T-helper 22 cell (primary cell): ENCODE results near the gene PALD1.
"Not testable (repeated sequence)": the region's sequence is repeated elsewhere in the genome, so short reads cannot be mapped to it uniquely, and the experiment has no call there.

Source experiments
- DNase-seq: peaks from one replicate; pipeline ENCODE4 v3.0.0-alpha.2; 2020; ENCODE audit warnings: low read depth

Gene PALD1

GRCh38 chr10:70482982-70483760 is 4.6 kb downstream of the PALD1 start:
- no peak for DNase-seq

GRCh38 chr10:70483872-70484271 is 5.3 kb downstream of the PALD1 start:
- DNase-seq = not testable (repeated sequence)

DNA sequence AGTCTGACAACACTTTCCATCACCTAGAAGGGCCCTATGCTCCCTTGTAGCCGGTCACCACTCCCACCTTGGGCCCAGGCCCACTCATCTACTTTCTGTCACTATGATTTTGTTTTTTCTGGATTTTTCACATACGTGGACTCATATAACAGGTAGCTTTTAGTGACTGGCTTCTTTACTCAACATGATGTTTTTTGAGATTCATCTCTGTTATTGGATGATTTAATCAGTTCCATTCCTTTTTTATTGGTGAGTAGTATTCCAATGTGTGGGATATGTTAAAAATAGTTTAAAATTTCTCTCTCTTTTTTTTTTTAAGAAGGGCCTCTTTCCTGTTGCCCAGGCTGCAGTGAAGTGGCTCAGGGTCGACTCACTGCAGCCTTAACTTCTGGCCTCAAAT is 9.3 kb downstream of the PALD1 start:
- no peak for DNase-seq

GRCh38 chr10:70490142-70490541 is 11.6 kb downstream of the PALD1 start:
- no peak for DNase-seq

- no peak for DNase-seq
Measured at GRCh38 chr10:70491614-70492013, 13.0 kb downstream of the PALD1 start.

DNA sequence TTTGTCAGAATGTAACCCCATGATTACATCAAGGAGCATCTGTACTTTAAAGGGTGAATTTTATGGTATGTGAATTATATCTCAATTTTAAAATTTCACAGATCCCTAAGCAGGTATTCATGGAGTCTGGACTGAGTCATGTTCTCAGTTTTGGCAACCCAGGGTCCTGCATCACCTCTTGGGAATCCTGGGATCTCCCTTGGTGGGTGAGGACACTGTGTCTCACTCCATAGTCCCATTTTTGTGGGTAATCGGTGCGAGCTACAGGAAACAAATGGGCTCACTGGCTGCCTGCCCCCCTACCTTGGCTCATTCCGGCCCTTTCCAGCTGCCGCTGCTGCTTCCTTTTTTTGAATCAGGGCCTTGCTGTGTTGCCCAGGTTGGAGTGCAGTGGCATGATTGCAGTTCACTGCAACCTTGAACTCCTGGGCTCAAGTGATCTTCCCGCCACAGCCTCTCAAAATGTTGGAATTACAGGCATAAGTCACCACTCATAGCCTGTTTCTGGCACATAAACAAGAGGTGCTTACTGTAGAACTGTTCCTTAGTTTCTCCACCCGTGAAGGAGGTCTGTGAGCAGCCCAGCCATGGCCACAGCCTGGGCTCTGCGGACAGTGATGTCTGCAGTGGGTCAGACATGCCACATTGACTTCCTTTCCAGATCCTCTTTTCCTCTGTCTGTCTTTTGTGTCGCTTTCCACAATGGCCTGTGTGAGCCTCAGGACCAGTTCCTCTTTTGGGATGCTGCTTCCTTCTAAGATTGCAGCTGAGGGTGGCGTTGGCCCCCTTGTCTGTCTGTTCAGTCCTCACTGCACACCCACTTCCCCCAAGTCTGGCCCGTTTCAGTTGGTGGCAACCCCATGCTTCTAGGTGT is 14.5 kb downstream of the PALD1 start:
- DNase-seq = no peak

- no peak for DNase-seq
Measured at GRCh38 chr10:70493660-70494234, 15.2 kb downstream of the PALD1 start.

DNA sequence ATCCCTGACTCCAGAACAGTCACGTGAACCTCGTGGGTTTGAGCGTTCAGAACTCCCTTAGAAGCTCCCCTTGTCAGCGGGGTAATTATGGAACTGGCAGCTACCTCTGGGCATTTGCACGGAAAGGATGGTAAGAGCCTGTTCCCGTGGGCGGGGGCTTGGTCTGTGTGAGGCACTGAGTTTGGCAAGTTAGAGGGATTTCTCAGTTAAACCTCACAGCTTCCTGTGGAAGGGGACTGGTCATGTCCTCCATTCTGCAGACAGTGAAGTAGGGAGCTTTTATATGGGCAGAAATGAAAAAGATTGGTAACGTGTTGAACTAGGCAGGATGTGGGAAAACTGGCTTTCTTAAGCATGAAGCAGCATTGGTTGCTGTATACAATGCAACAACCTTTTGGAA is 16.0 kb downstream of the PALD1 start:
- DNase-seq = no peak

GRCh38 chr10:70494966-70495365 is 16.4 kb downstream of the PALD1 start:
- DNase-seq = no peak

DNA sequence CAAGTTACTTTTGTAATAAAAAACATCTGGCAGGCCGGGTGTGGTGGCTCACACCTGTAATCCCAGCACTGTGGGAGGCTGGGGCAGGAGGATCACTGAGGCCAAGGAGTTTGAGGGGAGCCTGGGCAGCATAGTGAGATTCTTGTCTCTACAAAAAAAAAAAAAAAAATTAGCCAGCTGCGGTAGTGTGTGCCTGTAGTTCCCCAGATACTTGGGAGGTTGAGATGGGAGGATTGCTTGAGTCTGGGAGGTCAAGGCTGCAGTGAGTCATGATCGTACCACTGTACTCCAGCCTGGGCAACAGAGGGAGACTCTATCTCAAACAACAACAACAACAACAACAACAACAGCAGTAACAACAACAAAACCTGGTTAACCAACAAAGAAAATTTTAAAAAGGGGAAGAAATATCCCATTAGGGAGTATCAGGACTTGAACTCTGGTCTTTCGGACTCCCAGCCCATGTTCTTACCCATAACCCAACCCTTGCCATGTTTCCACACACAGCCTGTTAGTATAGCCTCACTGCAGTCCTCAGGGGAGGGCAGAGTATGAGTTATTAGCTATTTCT is 17.2 kb downstream of the PALD1 start:
- DNase-seq = no peak

DNA sequence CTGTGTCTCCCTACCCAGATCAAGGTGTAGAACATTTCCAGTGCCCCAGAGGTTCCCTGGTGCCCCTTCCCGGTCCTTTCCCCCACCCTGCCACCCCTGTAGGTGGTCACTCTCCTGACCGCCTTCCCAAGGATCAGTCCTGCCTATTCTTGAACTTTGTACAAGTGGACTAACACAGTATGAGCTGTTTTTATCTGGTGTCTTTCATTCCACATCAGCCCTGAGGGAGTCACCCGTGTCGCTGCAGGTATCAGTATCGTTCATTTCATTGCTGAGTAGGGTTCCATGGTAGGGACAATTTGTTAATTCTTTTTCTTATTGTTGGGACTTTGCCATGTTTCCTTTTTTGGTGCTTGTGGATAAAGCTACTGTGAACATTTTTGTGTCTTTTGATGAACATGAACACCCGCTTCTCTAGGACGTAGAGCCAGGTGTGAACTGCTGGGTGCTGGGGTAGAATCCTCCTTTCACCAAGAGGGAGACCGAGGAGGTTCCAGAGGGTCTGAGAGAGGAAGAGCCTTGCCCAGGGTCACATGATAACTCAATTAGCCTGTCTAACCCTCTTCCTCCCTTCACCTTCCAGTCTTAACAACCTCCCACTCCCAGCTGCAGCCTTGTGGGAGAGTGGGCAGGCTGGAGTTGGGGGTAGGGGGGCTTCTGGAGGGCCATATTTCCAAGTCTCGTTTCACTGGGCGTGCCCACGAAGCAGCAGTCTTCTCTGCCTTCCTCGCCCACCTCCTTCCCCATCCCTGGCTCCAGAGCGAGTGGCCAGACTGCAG is 18.0 kb downstream of the PALD1 start:
- DNase-seq = no peak

DNA sequence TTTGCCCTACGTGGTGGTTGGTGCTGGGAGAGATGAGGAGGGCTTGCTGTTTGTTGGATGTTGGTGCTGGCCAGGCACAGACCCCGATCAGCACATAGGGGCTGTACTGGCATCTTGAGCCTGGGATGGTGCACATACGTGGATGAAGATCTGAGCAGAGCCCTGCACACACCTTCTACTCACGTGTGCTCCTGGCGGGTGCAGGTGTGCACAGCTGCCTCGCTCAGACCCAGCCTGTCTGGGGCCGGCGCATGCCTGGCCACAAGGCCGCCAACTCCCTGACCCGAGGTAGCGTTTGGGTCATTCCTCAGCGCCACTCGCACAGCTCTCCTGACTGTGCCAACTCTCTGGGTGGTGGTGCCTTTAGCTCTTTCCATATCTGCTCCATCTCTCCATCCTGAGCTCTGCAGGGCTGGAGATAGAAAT is 18.6 kb downstream of the PALD1 start:
- DNase-seq = no peak

DNA sequence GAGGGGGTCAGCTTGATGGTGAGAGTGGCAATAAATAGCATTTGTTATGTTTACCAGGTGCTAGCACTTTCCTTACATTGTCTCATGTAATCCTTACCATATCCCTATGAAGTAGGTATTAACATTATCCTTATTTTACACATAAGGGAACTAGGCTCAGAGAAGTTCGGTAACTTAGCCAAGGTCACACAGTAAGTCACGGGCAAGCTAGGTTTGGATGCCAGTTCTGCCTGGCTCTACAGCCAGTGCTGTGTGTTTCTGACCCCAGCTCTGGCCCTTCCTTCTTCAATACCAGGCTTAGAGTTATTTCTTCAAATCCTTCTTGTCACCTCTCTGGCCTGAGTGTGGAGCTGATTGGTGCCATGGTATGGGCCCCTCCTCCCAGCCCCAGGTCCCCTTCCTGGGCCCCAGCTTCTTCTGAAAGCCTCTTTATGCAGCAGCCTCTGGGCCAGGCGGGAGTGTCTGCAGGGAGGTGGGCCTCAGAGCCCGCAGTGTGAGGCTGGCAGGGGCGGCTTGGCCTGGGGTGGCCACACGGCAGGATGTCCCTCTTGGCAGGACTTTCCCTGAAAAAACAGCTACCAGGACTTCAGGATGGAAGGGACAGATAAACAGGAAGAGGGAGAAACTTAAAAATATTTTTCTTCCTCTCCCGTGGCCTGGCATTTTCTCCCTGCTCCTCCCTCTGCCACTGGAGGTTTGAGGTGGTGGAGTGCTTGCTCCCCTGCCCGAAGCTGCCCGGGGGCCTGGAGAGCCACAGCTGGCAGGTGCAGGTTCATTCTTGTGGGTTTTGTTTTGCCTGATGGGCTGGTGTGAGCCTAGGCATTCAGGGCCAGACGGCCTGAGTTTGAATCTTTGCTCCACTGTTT is 20.6 kb downstream of the PALD1 start:
- DNase-seq = no peak

GRCh38 chr10:70499836-70500167 is 21.2 kb downstream of the PALD1 start:
- no peak for DNase-seq

DNA sequence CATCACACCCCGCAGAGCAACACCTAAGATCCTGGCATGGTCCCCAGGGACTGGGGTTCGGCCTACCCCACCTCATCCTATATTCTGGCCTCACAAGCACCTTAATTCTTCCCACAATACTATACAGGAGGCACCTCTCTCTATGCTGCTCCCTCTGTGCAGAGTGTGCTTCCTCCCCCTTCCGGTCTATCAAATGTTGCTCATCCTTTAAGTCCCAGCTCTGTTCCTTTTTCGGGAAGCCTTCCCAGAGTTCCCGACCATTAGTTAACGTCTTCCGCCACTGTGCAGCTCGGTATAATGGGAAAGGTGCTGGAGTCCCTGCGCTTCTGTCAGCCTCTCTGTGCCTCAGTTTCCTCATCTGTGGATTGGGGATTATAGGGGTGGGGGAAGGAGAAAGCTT is 21.8 kb downstream of the PALD1 start:
- DNase-seq = no peak

- DNase-seq = no peak
Measured at GRCh38 chr10:70500812-70501301, 22.3 kb downstream of the PALD1 start.

DNA sequence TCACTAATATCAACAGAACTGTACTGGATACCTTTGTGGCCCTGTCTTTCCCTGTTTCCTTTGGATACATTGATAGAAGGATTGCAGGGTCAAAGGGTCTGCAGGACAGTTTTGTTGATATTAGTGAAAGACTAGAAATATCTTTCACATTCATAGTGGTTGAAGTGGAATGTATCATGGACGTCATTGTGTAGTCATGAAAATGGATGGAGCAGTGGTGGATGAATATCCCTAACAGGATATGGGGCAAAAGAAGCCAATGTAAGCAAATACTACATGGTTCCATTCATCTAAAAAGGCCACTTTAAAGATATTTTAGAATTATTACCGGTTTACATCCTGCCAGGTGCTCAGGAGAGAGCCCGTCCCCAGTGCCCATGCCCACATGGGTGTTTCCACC is 23.8 kb downstream of the PALD1 start:
- no peak for DNase-seq

GRCh38 chr10:70503776-70504175 is 25.2 kb downstream of the PALD1 start:
- DNase-seq = no peak

DNA sequence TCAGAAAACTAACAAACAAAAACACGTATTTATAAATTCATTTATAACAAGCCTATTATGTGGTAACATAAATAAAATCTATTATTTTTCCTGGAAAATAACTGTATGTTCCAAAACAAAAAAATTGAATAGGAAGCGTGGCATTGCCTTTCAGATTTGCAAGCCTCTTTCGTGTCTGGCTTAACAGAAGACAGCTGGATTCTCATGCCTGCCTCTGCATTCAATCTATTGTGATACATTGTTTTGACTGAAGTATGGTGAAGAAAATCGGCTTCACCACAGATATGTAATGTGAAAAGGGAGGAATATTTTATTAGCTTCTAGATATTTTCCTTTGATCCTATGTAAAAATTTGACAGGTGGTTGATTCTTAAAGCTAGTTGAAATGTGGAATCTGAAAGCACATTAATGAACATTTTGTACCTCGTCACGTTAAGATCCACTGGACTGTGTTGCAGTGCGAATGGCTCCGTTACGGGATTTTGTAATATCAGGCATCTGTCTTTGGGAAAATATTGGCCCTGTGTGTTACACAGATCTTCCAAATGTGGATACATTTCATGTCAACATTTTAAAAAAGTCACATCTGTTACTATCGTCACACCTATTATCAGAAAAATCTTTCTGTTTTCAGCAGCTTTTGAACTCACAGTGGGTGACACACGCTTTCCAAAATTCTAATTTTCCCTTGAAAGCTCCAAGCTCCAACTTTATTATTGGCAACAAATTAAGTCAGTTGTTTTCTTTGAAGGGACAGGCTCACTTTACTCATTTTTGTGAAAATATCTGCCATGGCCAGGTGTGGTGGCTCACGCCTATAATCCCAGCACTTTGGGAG is 26.2 kb downstream of the PALD1 start:
- DNase-seq = no peak

- DNase-seq = no peak
Measured at GRCh38 chr10:70505908-70506307, 27.3 kb downstream of the PALD1 start.
